ENCODE data around the gene ADAMTS12.

Gene ADAMTS12, protein sequence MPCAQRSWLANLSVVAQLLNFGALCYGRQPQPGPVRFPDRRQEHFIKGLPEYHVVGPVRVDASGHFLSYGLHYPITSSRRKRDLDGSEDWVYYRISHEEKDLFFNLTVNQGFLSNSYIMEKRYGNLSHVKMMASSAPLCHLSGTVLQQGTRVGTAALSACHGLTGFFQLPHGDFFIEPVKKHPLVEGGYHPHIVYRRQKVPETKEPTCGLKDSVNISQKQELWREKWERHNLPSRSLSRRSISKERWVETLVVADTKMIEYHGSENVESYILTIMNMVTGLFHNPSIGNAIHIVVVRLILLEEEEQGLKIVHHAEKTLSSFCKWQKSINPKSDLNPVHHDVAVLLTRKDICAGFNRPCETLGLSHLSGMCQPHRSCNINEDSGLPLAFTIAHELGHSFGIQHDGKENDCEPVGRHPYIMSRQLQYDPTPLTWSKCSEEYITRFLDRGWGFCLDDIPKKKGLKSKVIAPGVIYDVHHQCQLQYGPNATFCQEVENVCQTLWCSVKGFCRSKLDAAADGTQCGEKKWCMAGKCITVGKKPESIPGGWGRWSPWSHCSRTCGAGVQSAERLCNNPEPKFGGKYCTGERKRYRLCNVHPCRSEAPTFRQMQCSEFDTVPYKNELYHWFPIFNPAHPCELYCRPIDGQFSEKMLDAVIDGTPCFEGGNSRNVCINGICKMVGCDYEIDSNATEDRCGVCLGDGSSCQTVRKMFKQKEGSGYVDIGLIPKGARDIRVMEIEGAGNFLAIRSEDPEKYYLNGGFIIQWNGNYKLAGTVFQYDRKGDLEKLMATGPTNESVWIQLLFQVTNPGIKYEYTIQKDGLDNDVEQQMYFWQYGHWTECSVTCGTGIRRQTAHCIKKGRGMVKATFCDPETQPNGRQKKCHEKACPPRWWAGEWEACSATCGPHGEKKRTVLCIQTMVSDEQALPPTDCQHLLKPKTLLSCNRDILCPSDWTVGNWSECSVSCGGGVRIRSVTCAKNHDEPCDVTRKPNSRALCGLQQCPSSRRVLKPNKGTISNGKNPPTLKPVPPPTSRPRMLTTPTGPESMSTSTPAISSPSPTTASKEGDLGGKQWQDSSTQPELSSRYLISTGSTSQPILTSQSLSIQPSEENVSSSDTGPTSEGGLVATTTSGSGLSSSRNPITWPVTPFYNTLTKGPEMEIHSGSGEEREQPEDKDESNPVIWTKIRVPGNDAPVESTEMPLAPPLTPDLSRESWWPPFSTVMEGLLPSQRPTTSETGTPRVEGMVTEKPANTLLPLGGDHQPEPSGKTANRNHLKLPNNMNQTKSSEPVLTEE (N-terminal part only)

DNA sequence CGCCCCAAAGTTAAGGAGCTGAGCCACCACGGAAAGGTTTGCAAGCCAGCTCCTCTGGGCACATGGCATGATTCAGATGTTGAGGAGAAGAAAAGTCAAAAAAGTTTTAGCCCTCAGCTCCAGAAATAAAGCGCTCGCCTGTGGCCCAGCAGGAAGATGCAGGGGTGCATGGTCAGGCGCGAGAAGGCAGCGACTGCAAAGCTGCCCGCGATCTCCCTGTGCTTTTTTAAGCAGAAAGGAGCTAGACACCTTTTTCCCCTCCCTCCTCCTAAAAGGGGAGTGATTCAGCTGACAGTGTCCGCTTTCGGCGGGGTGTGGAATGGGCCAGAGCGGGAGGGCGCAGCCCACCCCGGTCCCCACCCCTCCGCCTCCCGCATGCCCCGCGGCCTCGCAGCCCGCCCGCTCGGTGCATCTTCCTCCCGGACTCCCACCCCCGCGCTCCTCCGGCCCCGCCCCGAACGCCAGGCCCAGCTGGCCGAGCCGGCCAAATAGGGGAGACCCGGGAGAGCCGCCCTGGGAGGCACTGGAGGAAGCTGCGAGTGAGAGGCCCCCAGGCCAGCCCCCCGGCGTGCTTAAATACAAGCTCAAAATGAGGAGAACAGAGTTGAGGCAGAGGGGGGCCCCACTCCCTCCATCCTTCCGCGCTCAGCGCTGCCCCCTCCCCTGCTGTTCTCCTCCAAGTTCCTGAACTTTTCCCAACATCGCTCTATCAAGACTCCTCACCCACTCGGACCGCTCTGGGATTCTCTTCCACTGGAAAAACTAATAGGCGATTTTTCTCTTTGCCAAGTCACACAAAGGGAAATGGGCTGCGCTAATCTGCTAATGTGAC, at the start of gene ADAMTS12:
Gene ADAMTS12 (minus strand): TSS at position 203 of the 832 bp plus-strand sequence. CDS start 134 bp downstream, at position 69.
- peak within 1 kb of the TSS; percentile 57 to 67 for H3K4me3 ChIP-seq
- DNase-seq, result no peak
- intact Hi-C loops (cut with DNase I; ENCODE audit: low total_unique reads), result no loop called here
- H3K36me3 ChIP-seq, result no peaks in the 10 kb centered on the region
- no peaks in the 10 kb centered on the region for H3K27me3 ChIP-seq
- H3K4me1 ChIP-seq, result peaks cover 0 to 53% (median 26%) of the 10 kb centered on the region in 4 donors
- H3K9me3 ChIP-seq, result no peaks in the 10 kb centered on the region
- H3K27ac ChIP-seq, result peak within 1 kb of the TSS; percentile 57 to 72
- TF ChIP-seq, protein P1, sequence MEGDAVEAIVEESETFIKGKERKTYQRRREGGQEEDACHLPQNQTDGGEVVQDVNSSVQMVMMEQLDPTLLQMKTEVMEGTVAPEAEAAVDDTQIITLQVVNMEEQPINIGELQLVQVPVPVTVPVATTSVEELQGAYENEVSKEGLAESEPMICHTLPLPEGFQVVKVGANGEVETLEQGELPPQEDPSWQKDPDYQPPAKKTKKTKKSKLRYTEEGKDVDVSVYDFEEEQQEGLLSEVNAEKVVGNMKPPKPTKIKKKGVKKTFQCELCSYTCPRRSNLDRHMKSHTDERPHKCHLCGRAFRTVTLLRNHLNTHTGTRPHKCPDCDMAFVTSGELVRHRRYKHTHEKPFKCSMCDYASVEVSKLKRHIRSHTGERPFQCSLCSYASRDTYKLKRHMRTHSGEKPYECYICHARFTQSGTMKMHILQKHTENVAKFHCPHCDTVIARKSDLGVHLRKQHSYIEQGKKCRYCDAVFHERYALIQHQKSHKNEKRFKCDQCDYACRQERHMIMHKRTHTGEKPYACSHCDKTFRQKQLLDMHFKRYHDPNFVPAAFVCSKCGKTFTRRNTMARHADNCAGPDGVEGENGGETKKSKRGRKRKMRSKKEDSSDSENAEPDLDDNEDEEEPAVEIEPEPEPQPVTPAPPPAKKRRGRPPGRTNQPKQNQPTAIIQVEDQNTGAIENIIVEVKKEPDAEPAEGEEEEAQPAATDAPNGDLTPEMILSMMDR (IDR thresholded peaks at IDR 0.05), result no peak

DNA sequence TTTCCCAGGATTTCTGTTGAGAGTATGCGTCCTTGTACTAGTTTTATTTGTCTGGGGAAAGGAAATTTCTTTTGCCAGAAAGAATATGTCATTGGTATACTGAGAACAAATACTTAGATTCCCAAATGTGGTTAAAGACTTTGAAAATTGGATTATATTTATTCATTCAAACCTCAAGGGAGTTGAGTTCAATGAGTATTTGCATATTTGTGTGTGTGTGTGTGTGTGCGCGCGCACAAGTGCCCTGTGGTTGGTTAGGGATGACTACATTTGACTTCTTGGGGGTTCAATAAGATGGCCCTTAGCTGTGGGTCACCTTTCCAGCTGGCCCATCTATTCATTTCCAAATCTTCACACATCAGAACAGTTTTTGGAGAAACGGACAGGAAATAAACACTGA, 49.3 kb upstream of the ADAMTS12 start:
- no peak overlapping the region for H3K4me3 ChIP-seq
- peaks cover 0 to 16% (median 14%) of the 10 kb centered on the region in 4 donors for H3K4me1 ChIP-seq
- TF ChIP-seq, protein P1 (IDR thresholded peaks at IDR 0.05), result no peak
- no peak for DNase-seq
- no peak overlapping the region for H3K27ac ChIP-seq
- no peaks in the 10 kb centered on the region for H3K36me3 ChIP-seq
- H3K27me3 ChIP-seq, result peaks cover 0 to 72% of the 10 kb centered on the region in 2 donors
- intact Hi-C loops (cut with DNase I; ENCODE audit: low total_unique reads), result no loop called here
- no peaks in the 10 kb centered on the region for H3K9me3 ChIP-seq

DNA sequence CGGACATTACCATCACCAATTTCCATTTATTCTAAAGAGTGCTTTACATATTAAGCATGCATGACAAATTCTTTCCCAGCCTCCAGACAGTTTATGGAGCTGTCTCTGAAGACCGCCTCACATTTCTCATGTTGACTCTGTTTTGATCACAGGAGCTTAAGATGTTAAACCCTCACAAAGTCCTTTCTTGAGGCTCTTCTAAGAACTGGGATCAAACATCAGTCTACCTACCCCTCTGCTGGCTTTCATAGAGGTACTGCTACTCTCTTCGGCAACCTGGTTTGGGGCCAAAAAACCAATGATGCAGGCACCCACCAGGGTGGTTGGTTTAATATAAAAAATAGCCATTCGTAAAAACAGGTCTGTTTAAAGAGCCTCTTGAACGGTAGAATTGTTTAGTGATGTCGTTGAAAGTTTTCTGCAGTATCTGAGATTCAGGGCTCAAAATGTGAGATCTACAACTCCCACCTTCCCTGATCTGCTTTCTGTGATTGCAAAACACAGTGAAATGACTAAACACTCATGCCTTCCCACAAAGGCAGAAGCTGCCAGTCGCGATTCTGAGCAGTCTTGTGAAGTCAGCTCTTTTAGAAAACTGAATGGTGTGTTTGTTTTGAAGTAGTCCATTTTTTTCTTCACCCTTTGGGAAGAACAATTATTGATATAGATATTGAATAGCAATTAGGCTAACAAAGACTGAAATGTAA, 47.9 kb upstream of the ADAMTS12 start:
- DNase-seq, result no peak
- H3K27ac ChIP-seq, result no peak overlapping the region
- peaks cover 0 to 73% of the 10 kb centered on the region in 2 donors for H3K27me3 ChIP-seq
- no peaks in the 10 kb centered on the region for H3K36me3 ChIP-seq
- intact Hi-C loops (cut with DNase I; ENCODE audit: low total_unique reads), result loop anchor here (10.0 kb wide), 1 partner anchor 505 kb away; no protein-coding TSS in a partner anchor
- TF ChIP-seq, protein P1 (IDR thresholded peaks at IDR 0.05), result no peak
- H3K4me1 ChIP-seq, result peaks cover 0 to 21% (median 19%) of the 10 kb centered on the region in 4 donors
- H3K9me3 ChIP-seq, result no peaks in the 10 kb centered on the region
- H3K4me3 ChIP-seq, result no peak overlapping the region

DNA sequence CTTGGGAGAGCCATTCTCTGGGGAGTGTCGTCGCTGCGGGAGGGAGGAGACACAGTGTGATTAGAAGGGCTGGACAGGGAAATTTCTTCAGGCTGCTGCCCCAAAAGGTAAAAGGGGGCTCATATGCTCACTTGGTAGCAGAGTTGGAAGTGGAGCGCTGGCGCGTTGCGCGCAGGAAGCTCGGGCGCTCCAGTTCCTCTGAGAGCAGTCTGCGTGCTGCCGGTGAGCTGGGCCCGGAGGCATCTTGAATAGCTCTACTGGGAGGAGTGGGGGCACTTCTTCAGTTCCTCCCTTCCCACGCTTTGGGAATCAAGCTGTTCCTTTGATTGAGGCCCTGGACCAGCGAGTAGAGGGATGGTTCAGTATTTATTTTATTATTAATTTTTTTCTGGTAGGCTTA, 47.1 kb upstream of the ADAMTS12 start:
- Histone ChIP-seq H3K36me3 (no peaks in the 10 kb centered on the region), H3K27me3 (peaks cover 0 to 67% of the 10 kb centered on the region in 2 donors)

More for the DNA sequence above, 47.1 kb upstream of the ADAMTS12 start:
- peaks cover 0 to 21% (median 19%) of the 10 kb centered on the region in 4 donors for H3K4me1 ChIP-seq
- intact Hi-C loops (cut with DNase I; ENCODE audit: low total_unique reads), result loop anchor here (10.0 kb wide), 1 partner anchor 504 kb away; no protein-coding TSS in a partner anchor
- no peak for DNase-seq
- no peak overlapping the region for H3K27ac ChIP-seq
- no peak overlapping the region for H3K4me3 ChIP-seq
- no peaks in the 10 kb centered on the region for H3K9me3 ChIP-seq
- TF ChIP-seq, protein P1 (IDR thresholded peaks at IDR 0.05), result no peak

Data from tibial artery (tissue), 4 donors.